ENCODE data around the gene SETBP1.

SETBP1 gene

GRCh38 chr18:44741511-44741910 is 60.8 kb downstream of the SETBP1 start:
- Mint-ChIP-seq H3K27ac (no peak overlapping the region), H3K4me3 (no peak overlapping the region), H3K36me3 (ENCODE audit: low read depth) (peaks cover 5% of the 10 kb centered on the region), H3K4me1 (ENCODE audit: low read depth) (peaks cover 6% of the 10 kb centered on the region), H3K9me3 (no peaks in the 10 kb centered on the region), H3K27me3 (peaks cover 3% of the 10 kb centered on the region)

GRCh38 chr18:44742126-44742525 is 61.4 kb downstream of the SETBP1 start:
- peaks cover 3% of the 10 kb centered on the region for H3K27me3 Mint-ChIP-seq
- no peak overlapping the region for H3K4me3 Mint-ChIP-seq
- H3K27ac Mint-ChIP-seq = no peak overlapping the region
- H3K36me3 Mint-ChIP-seq (ENCODE audit: low read depth) = peaks cover 5% of the 10 kb centered on the region
- H3K9me3 Mint-ChIP-seq = no peaks in the 10 kb centered on the region
- H3K4me1 Mint-ChIP-seq (ENCODE audit: low read depth) = peaks cover 3% of the 10 kb centered on the region

GRCh38 chr18:44742718-44743311 is 62.1 kb downstream of the SETBP1 start:
- Mint-ChIP-seq H3K36me3 (ENCODE audit: low read depth) (peaks cover 5% of the 10 kb centered on the region), H3K9me3 (no peaks in the 10 kb centered on the region), H3K27ac (no peak overlapping the region), H3K4me3 (no peak overlapping the region), H3K27me3 (peaks cover 4% of the 10 kb centered on the region), H3K4me1 (ENCODE audit: low read depth) (peaks cover 3% of the 10 kb centered on the region)

GRCh38 chr18:44743631-44744030 is 62.9 kb downstream of the SETBP1 start:
- H3K4me1 Mint-ChIP-seq (ENCODE audit: low read depth) = peaks cover 3% of the 10 kb centered on the region
- H3K27me3 Mint-ChIP-seq = peaks cover 10% of the 10 kb centered on the region
- H3K4me3 Mint-ChIP-seq = no peak overlapping the region
- no peak overlapping the region for H3K27ac Mint-ChIP-seq
- H3K36me3 Mint-ChIP-seq (ENCODE audit: low read depth) = no peaks in the 10 kb centered on the region
- no peaks in the 10 kb centered on the region for H3K9me3 Mint-ChIP-seq

- Mint-ChIP-seq H3K27ac (no peak overlapping the region), H3K9me3 (no peaks in the 10 kb centered on the region), H3K4me1 (ENCODE audit: low read depth) (peaks cover 3% of the 10 kb centered on the region), H3K36me3 (ENCODE audit: low read depth) (no peaks in the 10 kb centered on the region), H3K27me3 (peaks cover 10% of the 10 kb centered on the region), H3K4me3 (no peak overlapping the region)
Observed at GRCh38 chr18:44744161-44745121, 63.8 kb downstream of the SETBP1 start.

GRCh38 chr18:44747157-44747556 is 66.5 kb downstream of the SETBP1 start:
- Mint-ChIP-seq H3K9me3 (no peaks in the 10 kb centered on the region), H3K27ac (no peak overlapping the region), H3K4me1 (ENCODE audit: low read depth) (peaks cover 25% of the 10 kb centered on the region), H3K27me3 (peaks cover 14% of the 10 kb centered on the region), H3K36me3 (ENCODE audit: low read depth) (no peaks in the 10 kb centered on the region), H3K4me3 (no peak overlapping the region)

DNA sequence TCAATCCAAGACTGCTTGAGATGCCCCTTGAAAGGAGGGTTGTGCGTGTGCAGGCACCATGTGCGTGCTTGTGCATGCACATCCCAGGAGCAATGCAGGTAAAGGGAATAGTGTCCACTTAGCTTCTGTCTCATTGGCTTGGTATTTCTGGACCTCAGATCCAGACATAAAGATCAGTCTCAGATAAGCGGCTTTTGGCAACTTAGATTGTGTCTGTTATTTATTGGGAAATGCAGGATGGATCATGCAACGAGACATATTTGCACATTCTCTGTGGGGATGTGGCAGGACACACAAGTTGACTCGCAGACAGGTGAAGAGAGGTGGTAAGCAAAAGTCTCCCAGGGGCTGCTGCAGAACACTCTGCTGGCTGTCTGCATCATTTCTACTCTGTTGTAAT is 67.9 kb downstream of the SETBP1 start:
- H3K36me3 Mint-ChIP-seq (ENCODE audit: low read depth) = peaks cover 2% of the 10 kb centered on the region
- H3K4me1 Mint-ChIP-seq (ENCODE audit: low read depth) = peaks cover 22% of the 10 kb centered on the region

DNA sequence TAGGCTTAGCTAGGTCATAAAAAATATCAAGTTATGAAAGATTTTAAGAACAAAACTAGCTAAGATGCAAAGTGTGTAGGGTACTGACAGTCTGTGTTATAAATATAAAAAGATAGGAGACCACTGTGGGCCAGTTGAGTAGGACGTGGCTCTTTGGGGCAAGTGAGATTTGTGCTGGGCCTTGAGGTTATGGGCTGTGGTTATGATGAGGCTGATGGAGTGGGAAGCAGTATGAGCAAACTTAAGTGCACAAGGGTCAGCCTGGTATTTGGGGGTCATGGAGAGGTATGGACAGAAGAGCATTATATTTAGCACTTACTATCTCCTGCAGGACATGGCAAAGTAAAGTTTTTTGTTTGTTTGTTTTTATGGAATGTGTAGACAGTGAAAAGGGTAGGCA is 70.1 kb downstream of the SETBP1 start:
- H3K36me3 Mint-ChIP-seq (ENCODE audit: low read depth) = peaks cover 5% of the 10 kb centered on the region
- peaks cover 22% of the 10 kb centered on the region for H3K4me1 Mint-ChIP-seq (ENCODE audit: low read depth)
- H3K27ac Mint-ChIP-seq = no peak overlapping the region
- H3K27me3 Mint-ChIP-seq = peaks cover 22% of the 10 kb centered on the region
- H3K4me3 Mint-ChIP-seq = no peak overlapping the region
- peaks cover 3% of the 10 kb centered on the region for H3K9me3 Mint-ChIP-seq

More for the DNA sequence above, 67.9 kb downstream of the SETBP1 start:
- Mint-ChIP-seq H3K9me3 (peaks cover 2% of the 10 kb centered on the region), H3K4me3 (no peak overlapping the region), H3K27ac (no peak overlapping the region), H3K27me3 (peaks cover 16% of the 10 kb centered on the region)

DNA sequence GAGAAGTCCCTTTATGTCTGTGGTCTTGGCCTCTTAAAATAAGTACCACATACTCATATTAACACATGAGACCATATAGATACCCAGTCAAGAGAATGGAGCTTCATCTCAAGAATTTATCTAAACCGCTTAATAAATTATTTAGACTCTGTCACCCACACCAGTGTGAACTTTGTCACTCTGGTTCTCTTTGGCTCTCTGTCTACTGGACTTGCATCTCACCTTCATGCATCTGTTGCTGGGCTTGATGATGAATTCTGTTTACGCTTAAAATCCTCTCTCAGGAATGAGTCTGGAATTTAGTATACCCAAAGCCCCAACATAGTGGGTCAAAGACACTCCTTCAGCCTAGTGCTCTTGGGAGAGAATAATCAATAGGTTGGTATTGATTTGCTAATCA is 73.9 kb downstream of the SETBP1 start:
- peaks cover 16% of the 10 kb centered on the region for H3K27me3 Mint-ChIP-seq
- peaks cover 6% of the 10 kb centered on the region for H3K9me3 Mint-ChIP-seq
- no peak overlapping the region for H3K27ac Mint-ChIP-seq
- peaks cover 55% of the 10 kb centered on the region for H3K4me1 Mint-ChIP-seq (ENCODE audit: low read depth)
- peaks cover 8% of the 10 kb centered on the region for H3K36me3 Mint-ChIP-seq (ENCODE audit: low read depth)
- no peak overlapping the region for H3K4me3 Mint-ChIP-seq

- peaks cover 7% of the 10 kb centered on the region for H3K9me3 Mint-ChIP-seq
- peaks cover 9% of the 10 kb centered on the region for H3K36me3 Mint-ChIP-seq (ENCODE audit: low read depth)
- H3K27me3 Mint-ChIP-seq = peaks cover 5% of the 10 kb centered on the region
- H3K27ac Mint-ChIP-seq = peak overlapping the region; percentile 89
- H3K4me1 Mint-ChIP-seq (ENCODE audit: low read depth) = peaks cover 59% of the 10 kb centered on the region
- peak overlapping the region; percentile 64 for H3K4me3 Mint-ChIP-seq
Observed at GRCh38 chr18:44758861-44759631, 78.4 kb downstream of the SETBP1 start.

GRCh38 chr18:44759925-44760342 is 79.2 kb downstream of the SETBP1 start:
- Mint-ChIP-seq H3K4me3 (peak overlapping the region; percentile 64), H3K4me1 (ENCODE audit: low read depth) (peaks cover 59% of the 10 kb centered on the region), H3K9me3 (peaks cover 7% of the 10 kb centered on the region), H3K36me3 (ENCODE audit: low read depth) (peaks cover 9% of the 10 kb centered on the region), H3K27me3 (peaks cover 3% of the 10 kb centered on the region), H3K27ac (peak overlapping the region; percentile 89)

GRCh38 chr18:44761812-44762211 is 81.1 kb downstream of the SETBP1 start:
- peaks cover 9% of the 10 kb centered on the region for H3K36me3 Mint-ChIP-seq (ENCODE audit: low read depth)
- no peak overlapping the region for H3K27ac Mint-ChIP-seq
- H3K27me3 Mint-ChIP-seq = peaks cover 4% of the 10 kb centered on the region
- H3K4me3 Mint-ChIP-seq = no peak overlapping the region
- H3K4me1 Mint-ChIP-seq (ENCODE audit: low read depth) = peaks cover 53% of the 10 kb centered on the region
- peaks cover 7% of the 10 kb centered on the region for H3K9me3 Mint-ChIP-seq

DNA sequence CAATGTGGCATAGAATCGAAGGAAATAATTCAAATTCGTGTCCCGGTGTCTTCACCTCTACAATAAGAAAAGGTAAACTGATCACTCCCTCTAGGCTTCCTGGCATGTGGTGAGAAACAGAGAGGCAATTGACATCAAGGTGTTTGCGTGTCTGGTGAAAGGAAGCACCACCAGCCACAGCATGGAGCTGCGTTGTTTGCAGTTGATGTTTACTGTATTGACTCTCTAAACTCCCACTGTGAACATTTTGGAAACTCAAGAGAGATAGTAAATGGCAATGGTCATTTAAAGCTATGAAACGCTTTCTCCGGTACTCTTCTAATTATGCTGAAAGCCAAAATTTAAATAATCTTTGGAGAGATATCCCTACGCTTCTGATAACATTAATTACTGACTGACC is 82.6 kb downstream of the SETBP1 start:
- peaks cover 7% of the 10 kb centered on the region for H3K27me3 Mint-ChIP-seq
- H3K4me3 Mint-ChIP-seq = no peak overlapping the region
- H3K27ac Mint-ChIP-seq = no peak overlapping the region
- peaks cover 38% of the 10 kb centered on the region for H3K4me1 Mint-ChIP-seq (ENCODE audit: low read depth)
- peaks cover 7% of the 10 kb centered on the region for H3K9me3 Mint-ChIP-seq
- peaks cover 9% of the 10 kb centered on the region for H3K36me3 Mint-ChIP-seq (ENCODE audit: low read depth)

DNA sequence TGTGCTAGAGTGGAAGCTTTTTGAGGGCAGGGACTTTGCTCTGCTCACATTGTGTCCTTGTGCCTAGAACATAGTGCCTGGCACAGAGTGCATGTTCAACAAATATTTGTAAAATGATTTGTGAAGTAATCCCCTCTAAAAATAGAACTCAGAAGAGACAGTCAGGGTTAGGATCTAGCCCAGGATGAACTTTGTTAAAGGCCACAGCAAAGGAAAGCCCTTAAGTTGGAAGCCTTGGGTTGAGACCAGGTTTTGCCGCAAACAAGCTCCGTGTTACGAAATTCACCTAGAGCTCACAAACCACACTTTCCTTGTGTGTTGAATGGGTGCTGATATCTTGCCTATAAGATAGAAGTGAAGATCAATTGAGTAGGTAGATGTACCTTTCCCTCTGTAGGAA is 84.2 kb downstream of the SETBP1 start:
- Mint-ChIP-seq H3K4me3 (no peak overlapping the region), H3K9me3 (peaks cover 4% of the 10 kb centered on the region), H3K27ac (no peak overlapping the region), H3K4me1 (ENCODE audit: low read depth) (peaks cover 25% of the 10 kb centered on the region), H3K36me3 (ENCODE audit: low read depth) (peaks cover 9% of the 10 kb centered on the region), H3K27me3 (peaks cover 12% of the 10 kb centered on the region)

GRCh38 chr18:44765456-44765855 is 84.8 kb downstream of the SETBP1 start:
- Mint-ChIP-seq H3K9me3 (peaks cover 4% of the 10 kb centered on the region), H3K4me3 (no peak overlapping the region), H3K4me1 (ENCODE audit: low read depth) (peaks cover 20% of the 10 kb centered on the region), H3K27me3 (peaks cover 12% of the 10 kb centered on the region), H3K27ac (no peak overlapping the region), H3K36me3 (ENCODE audit: low read depth) (peaks cover 9% of the 10 kb centered on the region)
